HG02588 (cell line): Measurements from ENCODE around the gene CLEC1B.
A peak's percentile ranks its signal among the peaks of the same experiment; 100 is the strongest.
"Not testable (repeated sequence)": the region's sequence is repeated elsewhere in the genome, so short reads cannot be mapped to it uniquely, and the experiment has no call there.

Experiments used
- ATAC-seq: cut with Tn5 transposase; IDR thresholded peaks from one replicate; pipeline ENCODE4 v1.9.1; 2021; ENCODE audit warnings: mild to moderate bottlenecking, moderate library complexity; ENCODE audit not compliant: unreplicated experiment

The CLEC1B gene

GRCh38 chr12:9975614-9976013 lies 23.3 kb downstream of the CLEC1B start:
- ATAC-seq = no peak

- ATAC-seq = not testable (repeated sequence)
These were observed 24.2 kb downstream of the CLEC1B start for GRCh38 chr12:9974731-9975130.

- ATAC-seq = no peak
These were observed 25.0 kb downstream of the CLEC1B start for GRCh38 chr12:9973949-9974348.

- ATAC-seq = no peak
These were observed 27.7 kb downstream of the CLEC1B start, which contains the start of gene CLEC12A for GRCh38 chr12:9971181-9971580. TSS of gene CLEC12A (plus strand) at chr12:9971409. CDS start at chr12:9971597, 188 bp downstream.

GRCh38 chr12:9969673-9970072 lies 29.2 kb downstream of the CLEC1B start:
- ATAC-seq = no peak

- no peak for ATAC-seq
These were observed 37.0 kb downstream of the CLEC1B start for GRCh38 chr12:9961901-9962300.

- no peak for ATAC-seq
These were observed 37.8 kb downstream of the CLEC1B start for GRCh38 chr12:9961106-9961505.

GRCh38 chr12:9960590-9960989 lies 38.3 kb downstream of the CLEC1B start:
- no peak for ATAC-seq

GRCh38 chr12:9957834-9958233 lies 41.1 kb downstream of the CLEC1B start:
- ATAC-seq = no peak

GRCh38 chr12:9952954-9953729 lies 45.8 kb downstream of the CLEC1B start:
- ATAC-seq = not testable (repeated sequence)

- no peak for ATAC-seq
These were observed 47.8 kb downstream of the CLEC1B start for GRCh38 chr12:9951026-9951675.

GRCh38 chr12:9948606-9949296 lies 50.2 kb downstream of the CLEC1B start:
- ATAC-seq = peak; percentile 96

GRCh38 chr12:9947674-9948073 lies 51.2 kb downstream of the CLEC1B start:
- ATAC-seq = no peak

- ATAC-seq = no peak
These were observed 54.5 kb downstream of the CLEC1B start for GRCh38 chr12:9944391-9944790.

- no peak for ATAC-seq
These were observed 55.7 kb downstream of the CLEC1B start for GRCh38 chr12:9943240-9943639.
